CD4-positive, alpha-beta T cell treated with Interleukin-4 for 1 hour (primary cell): ENCODE results near the gene MSANTD2.
A peak's percentile ranks its signal among the peaks of the same experiment; 100 is the strongest.

Experiments
- DNase-seq, 2 donors: peaks; one replicate each; pipeline ENCODE4 v3.0.0-alpha.2; 2020 to 2022

The MSANTD2 gene

GRCh38 chr11:124752471-124753102, 47.6 kb downstream of the MSANTD2 start:
- DNase-seq: no peak

DNA sequence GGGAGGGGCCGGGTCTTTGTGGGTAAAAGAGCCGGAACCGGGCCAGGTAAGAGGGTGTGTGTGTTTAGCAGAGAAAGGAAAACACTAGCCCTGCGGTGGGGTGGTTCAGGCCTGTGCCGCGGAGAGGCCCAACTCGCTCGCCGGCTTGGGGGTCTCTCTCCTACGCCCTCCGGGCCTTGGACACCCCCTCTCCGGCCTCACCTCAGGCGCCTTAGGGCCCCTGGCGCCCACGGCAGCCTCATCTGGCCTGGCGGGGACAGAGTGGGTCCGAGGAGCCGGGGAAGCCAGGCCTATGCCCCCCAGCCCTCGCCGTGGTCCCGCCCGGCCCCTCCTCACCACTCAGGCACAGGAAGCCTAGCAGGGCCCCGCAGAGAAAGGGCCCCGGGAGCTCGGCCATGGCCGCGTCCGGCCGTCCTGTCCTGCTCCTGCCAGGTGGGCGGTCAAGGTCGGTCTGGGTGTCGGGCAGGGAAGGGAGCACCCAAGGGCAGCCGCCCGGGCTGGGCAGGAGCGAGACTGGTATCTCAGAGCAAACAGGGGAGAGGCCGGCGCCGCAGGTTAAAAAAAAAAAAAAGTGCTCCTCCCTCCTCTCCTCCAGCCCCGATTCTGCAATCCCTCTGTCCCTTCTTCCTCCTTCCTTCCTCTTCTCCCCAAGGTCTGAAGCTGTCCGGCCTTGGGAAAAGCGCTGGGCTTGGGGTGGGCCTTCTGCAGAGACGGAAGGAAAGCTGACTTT, 48.3 kb downstream of the MSANTD2 start, which contains the start of gene VSIG2:
VSIG2 (minus strand) TSS at position 515 of the 730 bp plus-strand sequence; CDS start at position 397, 118 bp downstream.
- DNase-seq: no peak

- no peak for DNase-seq
Measured at GRCh38 chr11:124751391-124751740, 48.8 kb downstream of the MSANTD2 start.

GRCh38 chr11:124749912-124750311, 50.3 kb downstream of the MSANTD2 start:
- DNase-seq: no peak

GRCh38 chr11:124748481-124749343, 51.5 kb downstream of the MSANTD2 start:
- no peak for DNase-seq

GRCh38 chr11:124748100-124748418, 52.1 kb downstream of the MSANTD2 start:
- DNase-seq: no peak

DNA sequence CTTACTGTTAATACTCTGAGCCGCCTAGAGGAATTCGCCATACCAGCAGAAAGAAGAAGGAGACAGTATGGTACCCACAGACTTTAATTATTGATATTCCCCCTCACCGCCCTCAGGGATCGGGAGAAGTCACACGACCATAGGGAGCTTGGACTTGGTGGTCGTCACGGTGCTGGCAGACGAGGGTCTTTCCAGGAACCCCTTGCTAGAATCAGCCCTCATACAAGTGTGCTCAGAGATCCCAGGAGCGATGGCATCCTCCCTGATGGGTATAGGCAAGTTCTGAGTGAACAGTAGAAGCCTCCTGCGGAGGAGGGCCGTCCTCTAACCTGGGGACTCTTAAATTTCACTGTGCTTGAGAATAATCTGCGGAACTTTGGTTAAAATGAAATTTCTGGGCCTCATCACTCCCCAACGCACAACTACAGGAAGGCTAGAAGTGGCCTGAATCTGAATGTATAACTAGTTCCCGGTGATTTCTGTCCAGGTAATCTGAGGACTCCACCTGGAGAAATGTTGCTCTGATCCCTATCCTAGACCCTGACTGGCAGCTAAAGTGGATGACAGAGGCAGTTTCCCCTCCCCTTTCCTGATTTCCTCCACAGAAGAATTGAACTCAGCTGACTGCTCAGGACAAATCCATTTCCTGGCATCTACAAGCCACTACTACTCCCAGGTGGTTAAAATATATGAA, 52.7 kb downstream of the MSANTD2 start:
- DNase-seq: no peak

- DNase-seq: peak; percentile 84 to 85
Measured at GRCh38 chr11:124746621-124747243, 53.5 kb downstream of the MSANTD2 start.

DNA sequence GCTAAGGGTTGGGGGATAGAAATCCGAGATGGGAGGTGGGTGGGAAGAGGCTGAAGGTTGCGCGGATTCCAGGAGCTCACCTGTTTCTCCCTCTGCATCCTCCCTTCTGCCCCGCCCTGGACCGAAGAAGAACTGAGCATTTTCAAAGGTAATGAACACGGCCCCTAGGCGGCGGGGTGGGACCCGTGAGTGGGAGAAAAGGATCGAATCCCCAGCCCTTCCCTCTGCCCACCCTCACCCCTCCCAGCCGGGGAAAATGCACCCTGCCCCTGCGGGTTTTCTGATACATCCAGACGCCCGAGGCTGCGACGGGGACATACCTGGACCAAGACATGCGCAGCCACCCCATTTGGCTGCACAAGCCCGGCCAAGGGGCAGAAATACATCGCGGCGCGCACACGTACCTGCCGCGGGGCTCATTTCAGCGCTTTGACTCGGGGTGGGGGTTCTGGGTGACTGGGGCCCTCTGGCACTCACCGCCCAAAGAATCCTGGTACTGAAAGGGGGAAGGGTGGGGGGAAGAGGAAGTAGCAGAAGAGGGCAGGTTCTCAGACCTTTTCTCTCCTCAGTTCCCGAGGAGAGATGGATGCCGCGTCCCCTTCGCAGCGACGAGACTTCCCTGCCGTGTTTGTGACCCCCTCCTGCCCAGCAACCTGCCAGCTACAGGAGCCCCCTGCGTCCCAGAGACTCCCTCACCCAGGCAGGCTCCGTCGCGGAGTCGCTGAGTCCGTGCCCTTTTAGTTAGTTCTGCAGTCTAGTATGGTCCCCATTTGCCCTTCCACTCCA, 54.2 kb downstream of the MSANTD2 start:
- DNase-seq: peak; percentile 26 to 37

DNA sequence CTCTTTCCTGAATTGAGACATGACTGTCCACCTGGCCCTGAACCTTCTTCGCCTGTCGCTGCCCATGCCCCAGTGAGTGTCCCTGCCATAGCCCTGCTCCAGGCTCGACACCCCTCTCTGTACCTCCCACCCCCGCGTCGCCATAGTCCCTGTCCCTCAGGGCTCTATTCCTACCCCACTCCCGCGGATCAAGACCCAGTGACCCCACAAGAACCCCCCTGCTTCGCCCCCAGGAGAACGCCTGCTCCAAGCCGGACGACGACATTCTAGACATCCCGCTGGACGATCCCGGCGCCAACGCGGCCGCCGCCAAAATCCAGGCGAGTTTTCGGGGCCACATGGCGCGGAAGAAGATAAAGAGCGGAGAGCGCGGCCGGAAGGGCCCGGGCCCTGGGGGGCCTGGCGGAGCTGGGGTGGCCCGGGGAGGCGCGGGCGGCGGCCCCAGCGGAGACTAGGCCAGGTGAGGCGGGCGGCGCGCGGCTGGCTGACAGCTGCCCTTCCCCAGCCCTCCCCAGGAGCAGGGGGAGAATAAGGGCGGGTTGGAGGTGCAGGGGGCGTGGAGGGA, 54.9 kb downstream of the MSANTD2 start:
- DNase-seq: no peak

DNA sequence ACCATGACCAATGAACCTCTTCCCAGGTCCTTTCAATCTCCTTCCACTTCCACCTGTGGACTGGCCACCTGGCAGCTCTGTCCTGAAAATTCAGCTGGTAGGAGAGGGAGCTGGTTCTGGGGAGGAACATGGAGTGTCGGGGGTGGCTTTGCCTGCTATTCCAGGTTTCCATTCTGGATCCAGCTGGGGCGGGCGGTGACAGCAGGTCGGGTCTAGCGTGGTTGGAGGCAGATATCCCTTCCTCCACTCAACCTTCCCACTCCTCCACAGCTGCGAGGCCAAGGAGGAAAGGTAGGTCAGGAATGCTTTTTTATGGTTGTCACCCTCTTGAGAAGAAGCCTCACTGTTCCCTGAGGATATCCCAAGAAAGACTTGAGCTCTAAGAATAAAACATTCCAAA, 57.2 kb downstream of the MSANTD2 start:
- no peak for DNase-seq

DNA sequence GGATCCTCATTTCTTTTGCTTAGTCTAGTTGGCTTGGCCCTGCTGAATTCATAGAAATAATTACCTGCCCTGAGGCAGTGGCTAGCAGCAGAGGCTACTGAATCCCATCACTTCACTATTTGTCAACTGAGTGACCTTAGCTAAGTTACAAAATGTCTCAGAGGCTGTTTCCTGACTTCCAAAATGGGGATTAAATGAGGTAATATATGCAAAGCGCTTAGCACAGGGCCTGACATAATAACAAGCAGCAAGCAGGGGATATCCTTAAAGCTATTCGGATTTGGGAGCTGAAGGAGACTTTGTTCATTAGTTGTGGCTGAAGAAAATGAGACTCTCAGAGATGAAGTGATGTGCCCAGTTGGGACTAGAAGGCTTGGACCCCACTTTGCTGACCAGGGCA, 57.7 kb downstream of the MSANTD2 start:
- DNase-seq: no peak

GRCh38 chr11:124740277-124740882, 59.8 kb downstream of the MSANTD2 start:
- peak; percentile 59 to 60 for DNase-seq

- peak; percentile 83 to 85 for DNase-seq
Measured at GRCh38 chr11:124739479-124740276, 60.5 kb downstream of the MSANTD2 start, which contains the start of gene NRGN. Gene NRGN (plus strand): TSS chr11:124739942. CDS start chr11:124740085, 143 bp downstream.

GRCh38 chr11:124738713-124739478, 61.3 kb downstream of the MSANTD2 start:
- no peak for DNase-seq

DNA sequence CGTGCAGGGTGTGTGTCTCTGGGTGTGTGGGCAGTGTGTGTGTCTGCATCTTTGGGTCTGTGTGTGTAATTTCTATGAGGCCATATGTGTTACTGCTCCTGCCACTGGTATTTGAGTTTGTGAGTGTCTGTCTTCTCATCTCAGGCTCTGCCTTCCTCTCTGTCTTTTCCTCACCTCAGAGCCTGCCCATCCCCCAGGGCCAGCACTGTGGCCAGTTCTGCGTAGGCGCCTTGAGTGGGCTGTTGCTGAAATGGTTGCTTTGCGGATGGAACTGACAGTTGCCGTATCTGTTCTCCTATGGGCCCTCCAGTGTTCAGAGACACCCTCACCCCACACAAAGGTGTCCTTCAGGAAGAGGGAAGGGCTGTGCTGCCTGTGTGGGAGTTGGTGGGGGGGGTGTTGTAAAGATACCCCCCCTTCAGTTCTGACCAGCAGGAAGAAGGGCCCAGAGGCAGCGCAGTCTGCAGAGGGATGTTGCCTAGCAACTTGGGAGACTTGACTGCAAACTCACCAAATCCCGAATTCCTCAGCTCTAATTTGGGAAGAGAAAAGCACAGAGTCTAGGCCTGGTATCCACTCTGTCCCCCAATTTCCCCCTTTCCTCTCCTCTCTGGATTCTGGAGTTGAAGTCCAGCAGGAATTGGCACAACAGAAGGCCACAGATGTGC, 62.4 kb downstream of the MSANTD2 start:
- no peak for DNase-seq

DNA sequence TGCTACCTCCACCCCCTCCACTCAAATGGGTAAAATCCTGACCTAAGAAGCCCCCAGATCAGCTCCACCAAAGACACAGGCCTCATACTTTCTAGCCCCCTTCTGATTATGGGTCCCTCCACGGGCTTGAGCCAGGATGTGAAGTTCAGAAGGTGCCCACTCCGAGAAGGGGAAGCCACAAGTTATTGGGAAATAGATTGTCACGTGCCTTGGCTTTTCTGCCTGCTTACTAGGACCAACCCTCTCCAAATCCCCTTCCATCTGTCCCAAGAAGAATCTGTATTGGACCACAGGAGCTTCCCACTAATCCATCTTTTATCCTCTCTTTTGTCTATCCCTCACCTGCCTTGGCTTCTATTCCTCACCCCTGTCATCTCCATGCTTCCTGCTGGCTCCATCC, 63.5 kb downstream of the MSANTD2 start:
- no peak for DNase-seq

- DNase-seq: peak in 1 of 2 donors; percentile 56
Measured at GRCh38 chr11:124732230-124732629, 68.0 kb downstream of the MSANTD2 start.

DNA sequence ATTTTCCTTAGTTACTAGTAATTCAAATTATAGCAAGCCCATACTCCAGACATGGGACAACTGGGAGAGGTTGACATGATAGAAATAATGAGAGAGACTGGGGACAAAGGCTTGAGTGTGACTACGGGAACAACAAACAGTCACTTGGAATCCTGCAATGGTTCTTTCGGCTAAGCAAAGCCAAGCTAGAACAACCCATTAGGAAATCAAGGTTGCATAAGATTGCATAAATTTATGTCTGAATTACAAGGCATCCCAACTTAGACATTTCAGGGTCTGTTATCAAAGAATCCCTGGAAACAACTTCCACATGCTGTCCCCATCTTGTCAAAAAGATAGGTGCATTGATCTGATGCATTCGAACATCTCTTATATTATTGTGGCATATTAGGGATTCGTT, 70.6 kb downstream of the MSANTD2 start:
- DNase-seq: no peak
